ENCODE results near the gene KCNT2.

- TF ChIP-seq, protein P1, sequence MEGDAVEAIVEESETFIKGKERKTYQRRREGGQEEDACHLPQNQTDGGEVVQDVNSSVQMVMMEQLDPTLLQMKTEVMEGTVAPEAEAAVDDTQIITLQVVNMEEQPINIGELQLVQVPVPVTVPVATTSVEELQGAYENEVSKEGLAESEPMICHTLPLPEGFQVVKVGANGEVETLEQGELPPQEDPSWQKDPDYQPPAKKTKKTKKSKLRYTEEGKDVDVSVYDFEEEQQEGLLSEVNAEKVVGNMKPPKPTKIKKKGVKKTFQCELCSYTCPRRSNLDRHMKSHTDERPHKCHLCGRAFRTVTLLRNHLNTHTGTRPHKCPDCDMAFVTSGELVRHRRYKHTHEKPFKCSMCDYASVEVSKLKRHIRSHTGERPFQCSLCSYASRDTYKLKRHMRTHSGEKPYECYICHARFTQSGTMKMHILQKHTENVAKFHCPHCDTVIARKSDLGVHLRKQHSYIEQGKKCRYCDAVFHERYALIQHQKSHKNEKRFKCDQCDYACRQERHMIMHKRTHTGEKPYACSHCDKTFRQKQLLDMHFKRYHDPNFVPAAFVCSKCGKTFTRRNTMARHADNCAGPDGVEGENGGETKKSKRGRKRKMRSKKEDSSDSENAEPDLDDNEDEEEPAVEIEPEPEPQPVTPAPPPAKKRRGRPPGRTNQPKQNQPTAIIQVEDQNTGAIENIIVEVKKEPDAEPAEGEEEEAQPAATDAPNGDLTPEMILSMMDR (IDR thresholded peaks at IDR 0.05), result no peak
- TF ChIP-seq POLR2A (IDR thresholded peaks at IDR 0.05), result no peak
- TF ChIP-seq EP300 (IDR thresholded peaks at IDR 0.05), result no peak
Observed at GRCh38 chr1:196598942-196599748, 9.1 kb downstream of the KCNT2 start.
